GM19467 (cell line): ENCODE measurements around the gene C14orf93.

Experiments used
- ATAC-seq: cut with Tn5 transposase; IDR thresholded peaks from one replicate; pipeline ENCODE4 v1.9.1; 2021; ENCODE audit warnings: mild to moderate bottlenecking, moderate library complexity; ENCODE audit not compliant: unreplicated experiment

C14orf93 gene

GRCh38 chr14:23047034-23047634 is 37.2 kb upstream of the C14orf93 start:
- no peak for ATAC-seq

GRCh38 chr14:23045419-23046357 is 35.7 kb upstream of the C14orf93 start:
- no peak for ATAC-seq

- no peak for ATAC-seq
Observed at GRCh38 chr14:23044840-23045239, 34.9 kb upstream of the C14orf93 start.

DNA sequence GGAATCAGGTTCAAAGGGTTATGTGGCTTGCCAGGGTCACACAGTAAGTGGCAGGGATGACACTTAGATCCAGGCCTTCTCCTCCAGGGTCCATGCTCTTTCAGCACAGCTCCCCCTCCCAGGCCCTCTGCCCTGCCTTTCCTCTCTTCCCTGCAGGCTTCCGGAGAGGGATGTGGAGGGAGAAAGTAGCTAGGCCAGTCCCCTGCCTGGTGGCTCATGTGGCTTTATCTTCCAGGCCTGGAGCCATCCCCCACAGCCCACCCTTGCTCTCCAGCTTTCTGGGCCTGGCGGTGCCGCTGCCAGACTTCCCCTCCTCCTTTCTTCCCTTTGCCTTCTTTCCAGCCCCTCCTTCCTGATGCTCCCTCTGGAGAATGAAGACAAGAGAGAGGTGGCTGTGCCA is 33.8 kb upstream of the C14orf93 start:
- no peak for ATAC-seq

GRCh38 chr14:23043145-23043544 is 33.2 kb upstream of the C14orf93 start:
- no peak for ATAC-seq

- no peak for ATAC-seq
Observed at GRCh38 chr14:23042162-23042965, 32.4 kb upstream of the C14orf93 start, which contains the start of gene PSMB11. Gene PSMB11 (plus strand): TSS chr14:23042212. CDS start chr14:23042226, 14 bp downstream.

- ATAC-seq: no peak
Observed at GRCh38 chr14:23041729-23042128, 31.8 kb upstream of the C14orf93 start.

GRCh38 chr14:23040100-23040499 is 30.2 kb upstream of the C14orf93 start:
- ATAC-seq: no peak

GRCh38 chr14:23035303-23036144 is 25.6 kb upstream of the C14orf93 start:
- no peak for ATAC-seq

- ATAC-seq: peak; percentile 88
Observed at GRCh38 chr14:23034498-23035302, 24.8 kb upstream of the C14orf93 start, which contains the start of gene PSMB5. Gene PSMB5 (minus strand): TSS chr14:23034900. CDS start chr14:23034881, 19 bp downstream.

DNA sequence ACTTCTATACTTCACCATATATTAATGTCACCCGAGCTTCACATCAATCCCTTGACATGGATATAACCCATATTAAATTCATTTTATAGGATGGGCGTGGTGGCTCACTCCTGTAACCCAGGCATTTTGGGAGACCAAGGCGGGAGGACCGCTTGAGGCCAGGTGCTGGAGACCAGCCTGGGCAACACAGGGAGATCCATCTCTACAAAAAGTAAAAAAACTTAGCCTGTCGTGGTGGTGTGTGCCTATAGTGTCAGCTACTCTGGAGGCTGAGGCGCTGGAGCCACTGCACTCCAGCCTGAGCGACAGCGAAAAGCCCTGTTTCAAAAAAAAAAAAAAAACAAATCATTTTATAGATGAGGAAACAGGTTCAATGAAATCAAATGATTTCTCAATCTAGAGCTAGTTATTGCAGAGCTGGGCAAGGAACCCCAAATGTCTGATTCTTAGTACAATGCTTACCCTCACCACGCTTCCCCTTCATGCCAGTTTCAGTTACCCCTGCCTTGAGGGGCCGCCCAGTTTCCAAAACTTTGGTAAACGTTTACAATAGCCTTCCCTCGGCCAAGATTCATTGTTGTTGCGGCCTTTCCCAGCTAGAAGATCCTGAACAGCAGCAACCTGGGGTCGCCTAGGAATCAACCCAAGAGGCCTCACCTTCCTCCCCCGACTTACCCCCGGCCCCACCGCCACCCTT is 24.0 kb upstream of the C14orf93 start:
- no peak for ATAC-seq

- ATAC-seq: no peak
Observed at GRCh38 chr14:23033251-23033727, 23.3 kb upstream of the C14orf93 start.

- ATAC-seq: no peak
Observed at GRCh38 chr14:23030936-23031335, 21.0 kb upstream of the C14orf93 start.

GRCh38 chr14:23028799-23029198 is 18.9 kb upstream of the C14orf93 start:
- ATAC-seq: no peak

DNA sequence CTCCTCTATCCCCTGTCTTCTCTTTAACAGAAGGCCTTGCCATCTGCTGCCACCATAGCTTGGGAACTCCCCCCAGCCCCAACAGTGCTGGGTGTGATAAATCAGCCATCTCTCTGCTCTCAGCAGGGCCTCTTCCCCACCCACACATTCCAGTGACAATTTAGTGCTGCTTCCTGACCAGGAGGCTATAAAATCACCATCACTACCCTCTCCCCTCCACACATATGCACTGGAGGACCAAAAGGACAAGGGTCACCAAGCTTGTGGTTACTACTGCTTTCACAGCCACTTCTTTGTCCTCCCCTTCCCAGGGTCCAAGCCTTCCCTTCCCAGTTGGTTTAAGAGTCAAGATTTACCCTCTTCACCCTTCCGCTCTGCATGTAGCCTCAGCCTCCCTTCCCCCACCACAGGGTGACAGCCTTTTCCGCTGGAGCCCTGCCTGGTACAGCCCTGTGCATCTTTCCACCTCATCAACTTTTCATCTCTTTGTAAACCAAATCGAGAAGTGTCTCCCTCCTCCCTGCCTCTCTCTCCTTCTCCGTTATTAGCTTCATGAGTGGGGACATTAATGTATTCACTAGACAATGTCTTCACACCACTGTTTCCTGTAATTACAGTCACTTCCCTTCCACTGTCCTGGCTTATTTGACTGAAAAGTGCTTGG is 15.3 kb upstream of the C14orf93 start:
- no peak for ATAC-seq

GRCh38 chr14:23024612-23025075 is 14.7 kb upstream of the C14orf93 start:
- no peak for ATAC-seq

DNA sequence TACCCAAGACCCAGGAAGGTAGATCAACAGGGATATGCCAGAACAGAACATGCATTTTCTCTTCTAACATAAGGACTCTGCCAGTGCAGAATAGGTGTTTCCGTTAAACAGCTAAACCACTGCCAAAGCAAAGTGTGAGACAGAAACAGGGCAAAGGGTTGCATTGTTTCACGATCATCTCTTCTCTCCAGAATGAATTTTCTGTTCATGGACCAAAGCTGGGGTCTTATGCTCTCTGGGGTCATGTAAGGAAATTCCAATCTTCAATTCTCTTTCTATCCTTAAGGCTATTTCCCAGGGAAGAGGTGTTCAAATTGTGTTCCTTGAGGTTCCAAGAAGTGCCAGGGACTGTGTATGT is 13.8 kb upstream of the C14orf93 start:
- ATAC-seq: no peak
